ENCODE measurements around the gene FANCB.

FANCB gene

GRCh38 chrX:14872851-14873675, at the start of gene FANCB, which contains the start of gene MOSPD2:
Gene FANCB (minus strand): TSS chrX:14873069. CDS start chrX:14865510, 7,559 bp downstream.
Gene MOSPD2 (plus strand): TSS chrX:14873421. CDS start chrX:14873529, 108 bp downstream.
- peak; percentile 79 for DNase-seq

GRCh38 chrX:14922437-14922836, 49.6 kb upstream of the FANCB start:
- no peak for DNase-seq

- no peak for DNase-seq
These were observed 47.3 kb upstream of the FANCB start for GRCh38 chrX:14920196-14920595.

- no peak for DNase-seq
These were observed 46.5 kb upstream of the FANCB start for GRCh38 chrX:14919407-14919806.

GRCh38 chrX:14916017-14916674, 43.3 kb upstream of the FANCB start:
- DNase-seq = no peak

GRCh38 chrX:14915596-14915995, 42.7 kb upstream of the FANCB start:
- DNase-seq = no peak

- DNase-seq = no peak
These were observed 40.4 kb upstream of the FANCB start for GRCh38 chrX:14913241-14913640.

- no peak for DNase-seq
These were observed 31.0 kb upstream of the FANCB start for GRCh38 chrX:14903891-14904290.

GRCh38 chrX:14902537-14902936, 29.7 kb upstream of the FANCB start:
- no peak for DNase-seq

- DNase-seq = no peak
These were observed 26.7 kb upstream of the FANCB start for GRCh38 chrX:14899607-14900006.

GRCh38 chrX:14897042-14897441, 24.2 kb upstream of the FANCB start:
- DNase-seq = no peak

GRCh38 chrX:14896273-14896672, 23.4 kb upstream of the FANCB start:
- DNase-seq = no peak

GRCh38 chrX:14886252-14886651, 13.4 kb upstream of the FANCB start:
- DNase-seq = no peak

- DNase-seq = no peak
These were observed 11.8 kb upstream of the FANCB start for GRCh38 chrX:14884714-14885113.

GRCh38 chrX:14883826-14884225, 11.0 kb upstream of the FANCB start:
- DNase-seq = no peak

GRCh38 chrX:14875624-14876023, 2.8 kb upstream of the FANCB start:
- no peak for DNase-seq

GRCh38 chrX:14873676-14874049, 794 bp upstream of the FANCB start:
- DNase-seq = no peak

- DNase-seq = no peak
These were observed 514 bp downstream of the FANCB start for GRCh38 chrX:14872355-14872754.

- no peak for DNase-seq
These were observed 1.1 kb downstream of the FANCB start for GRCh38 chrX:14871767-14872166.

- no peak for DNase-seq
These were observed 7.7 kb downstream of the FANCB start for GRCh38 chrX:14865201-14865600.

GRCh38 chrX:14864631-14865030, 8.2 kb downstream of the FANCB start:
- no peak for DNase-seq

- no peak for DNase-seq
These were observed 21.3 kb downstream of the FANCB start for GRCh38 chrX:14851526-14851925.

- DNase-seq = no peak
These were observed 29.2 kb downstream of the FANCB start for GRCh38 chrX:14843666-14844065.

- no peak for DNase-seq
These were observed 35.7 kb downstream of the FANCB start for GRCh38 chrX:14837155-14837554.

Data from NCI-H524 treated with DMSO at 0.1 percent for 48 hours (cell line).